GM12801 (cell line): ENCODE data around the gene PLK5.

Experiments used
- TF ChIP-seq, protein P1 (sequence below): IDR thresholded peaks from one replicate; pipeline ENCODE4 v1.5.1; 2011; ENCODE audit warnings: control low read depth; ENCODE audit not compliant: insufficient read length; ENCODE audit errors: extremely low read depth

Gene PLK5

DNA sequence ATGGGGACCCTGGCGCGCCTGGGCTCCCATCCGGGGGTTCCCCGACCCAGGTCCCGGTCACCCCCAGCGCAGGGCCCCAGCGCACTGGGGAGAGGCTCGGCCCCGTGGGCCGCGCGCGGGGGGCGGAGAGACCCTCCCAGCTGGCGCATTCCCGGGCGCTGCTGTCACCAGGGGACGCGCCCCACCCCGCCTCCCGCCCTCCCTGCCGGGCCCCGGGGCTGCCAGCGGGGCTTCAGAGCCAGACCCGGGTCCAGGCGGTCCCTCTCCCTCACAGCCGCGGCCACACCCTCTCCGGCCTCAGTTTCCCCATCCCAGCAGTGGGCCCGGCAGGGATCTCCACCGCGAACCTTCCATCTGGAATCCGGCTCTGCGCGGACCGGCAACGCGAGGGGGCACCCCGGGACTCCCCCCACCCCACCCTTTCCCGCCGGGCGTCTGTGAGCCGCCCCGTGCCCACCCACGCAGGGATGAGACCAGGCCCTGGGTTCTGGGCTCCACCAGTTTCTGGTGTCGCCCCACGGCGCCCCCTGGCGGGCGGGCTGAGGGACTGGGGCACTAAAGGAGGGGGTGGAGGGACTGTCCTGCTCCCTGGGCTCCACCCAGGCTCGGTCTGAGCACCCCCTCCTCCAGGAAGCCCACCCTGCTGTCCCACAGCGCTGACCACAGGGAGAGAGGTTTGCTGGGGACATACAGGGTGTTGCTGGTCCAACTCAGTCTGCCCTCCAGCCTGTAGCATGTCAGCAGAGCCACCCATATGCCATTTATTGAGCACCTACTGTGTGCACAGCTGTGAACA lies 10.2 kb upstream of the PLK5 start:
- TF ChIP-seq, protein P1, sequence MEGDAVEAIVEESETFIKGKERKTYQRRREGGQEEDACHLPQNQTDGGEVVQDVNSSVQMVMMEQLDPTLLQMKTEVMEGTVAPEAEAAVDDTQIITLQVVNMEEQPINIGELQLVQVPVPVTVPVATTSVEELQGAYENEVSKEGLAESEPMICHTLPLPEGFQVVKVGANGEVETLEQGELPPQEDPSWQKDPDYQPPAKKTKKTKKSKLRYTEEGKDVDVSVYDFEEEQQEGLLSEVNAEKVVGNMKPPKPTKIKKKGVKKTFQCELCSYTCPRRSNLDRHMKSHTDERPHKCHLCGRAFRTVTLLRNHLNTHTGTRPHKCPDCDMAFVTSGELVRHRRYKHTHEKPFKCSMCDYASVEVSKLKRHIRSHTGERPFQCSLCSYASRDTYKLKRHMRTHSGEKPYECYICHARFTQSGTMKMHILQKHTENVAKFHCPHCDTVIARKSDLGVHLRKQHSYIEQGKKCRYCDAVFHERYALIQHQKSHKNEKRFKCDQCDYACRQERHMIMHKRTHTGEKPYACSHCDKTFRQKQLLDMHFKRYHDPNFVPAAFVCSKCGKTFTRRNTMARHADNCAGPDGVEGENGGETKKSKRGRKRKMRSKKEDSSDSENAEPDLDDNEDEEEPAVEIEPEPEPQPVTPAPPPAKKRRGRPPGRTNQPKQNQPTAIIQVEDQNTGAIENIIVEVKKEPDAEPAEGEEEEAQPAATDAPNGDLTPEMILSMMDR = no peak

DNA sequence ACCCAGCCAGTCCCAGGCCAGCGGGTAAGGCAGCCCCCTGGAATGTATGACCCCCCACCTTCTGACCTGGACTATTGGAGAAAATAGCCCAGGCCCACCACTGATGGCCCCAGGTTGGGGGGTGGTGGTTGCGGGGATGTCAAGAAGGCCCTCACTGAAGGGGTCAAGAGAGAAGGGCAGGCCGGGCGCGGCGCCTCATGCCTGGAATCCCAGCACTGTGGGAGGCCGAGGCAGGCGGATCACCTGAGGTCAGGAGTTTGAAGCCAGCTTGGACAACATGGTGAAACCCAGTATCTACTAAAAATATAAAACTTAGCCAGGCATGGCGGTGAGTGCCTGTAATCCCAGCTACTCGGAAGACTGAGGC lies 9.6 kb upstream of the PLK5 start:
- TF ChIP-seq, protein P1 = no peak

DNA sequence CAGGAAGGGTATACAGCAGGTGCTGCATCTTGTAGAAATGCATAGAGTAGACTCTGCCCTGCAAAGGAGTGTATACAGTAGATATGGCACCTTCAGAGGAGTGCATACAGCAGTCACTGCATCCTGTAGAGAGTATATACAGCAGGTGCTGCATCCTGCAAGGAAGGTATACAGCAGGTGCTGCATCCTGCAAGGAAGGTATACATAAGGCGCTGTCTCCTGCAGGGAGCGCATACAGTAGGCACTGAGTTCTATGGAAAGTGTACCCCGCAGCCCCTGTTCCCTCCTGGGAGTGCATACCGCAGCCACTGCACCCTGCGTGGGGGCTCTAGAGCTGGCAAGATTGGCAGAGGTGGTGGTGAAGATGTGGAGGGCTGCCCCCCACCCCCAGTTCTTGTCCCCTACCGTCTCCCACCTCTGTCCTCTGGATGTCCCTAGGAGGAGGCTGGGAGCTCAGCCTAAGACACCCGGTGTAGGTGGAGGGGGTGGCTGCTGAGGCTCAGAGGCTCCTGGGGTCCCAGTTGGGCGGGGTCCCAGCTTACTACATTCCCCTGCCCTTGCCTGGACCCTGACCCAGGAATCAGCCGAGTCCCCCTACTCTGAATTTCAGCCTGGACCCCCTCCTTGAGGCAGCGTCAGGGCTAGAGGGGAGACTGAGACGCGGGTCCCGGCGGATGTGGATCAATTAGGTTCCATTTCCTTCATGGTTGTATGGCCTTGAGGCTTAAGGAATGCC lies 8.7 kb upstream of the PLK5 start:
- TF ChIP-seq, protein P1 = no peak

DNA sequence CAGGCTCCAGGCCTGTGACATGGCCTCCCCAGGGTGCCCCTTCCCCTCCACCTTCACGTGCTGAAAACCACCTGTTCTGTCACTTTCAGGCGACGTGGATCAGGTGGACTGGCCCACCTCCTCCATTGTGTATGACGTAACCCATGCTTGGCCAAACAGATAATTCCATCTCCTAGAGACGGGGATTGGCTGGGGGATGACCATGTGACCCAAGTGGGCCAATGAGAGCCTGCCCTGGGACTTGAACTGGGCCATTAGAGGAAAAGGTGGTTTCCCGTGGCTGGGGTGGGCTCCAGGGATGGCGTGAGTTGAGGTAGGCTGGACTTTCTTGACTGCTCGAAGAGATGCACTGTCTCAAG lies 7.5 kb upstream of the PLK5 start:
- TF ChIP-seq, protein P1 = no peak

DNA sequence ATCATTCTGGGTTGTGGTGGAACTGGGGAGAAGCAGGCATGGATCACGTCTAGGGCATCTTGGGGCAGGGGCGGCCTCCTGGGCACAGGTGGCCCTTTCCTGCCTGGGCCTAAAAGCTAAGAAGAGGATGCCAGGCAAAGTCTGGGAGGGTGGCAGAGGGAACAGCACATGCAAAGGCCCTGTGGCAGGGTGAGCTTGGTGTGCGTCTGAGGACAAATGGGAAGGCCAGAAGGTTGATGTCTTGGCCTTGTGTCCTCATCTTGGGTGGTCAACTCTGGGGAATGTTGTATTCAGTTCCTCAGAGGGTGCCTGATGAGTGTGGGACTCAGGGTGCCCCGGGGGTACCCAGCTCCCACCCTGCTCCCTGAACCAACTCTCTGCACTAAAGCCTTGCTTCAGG lies 5.4 kb upstream of the PLK5 start:
- TF ChIP-seq, protein P1 = no peak

DNA sequence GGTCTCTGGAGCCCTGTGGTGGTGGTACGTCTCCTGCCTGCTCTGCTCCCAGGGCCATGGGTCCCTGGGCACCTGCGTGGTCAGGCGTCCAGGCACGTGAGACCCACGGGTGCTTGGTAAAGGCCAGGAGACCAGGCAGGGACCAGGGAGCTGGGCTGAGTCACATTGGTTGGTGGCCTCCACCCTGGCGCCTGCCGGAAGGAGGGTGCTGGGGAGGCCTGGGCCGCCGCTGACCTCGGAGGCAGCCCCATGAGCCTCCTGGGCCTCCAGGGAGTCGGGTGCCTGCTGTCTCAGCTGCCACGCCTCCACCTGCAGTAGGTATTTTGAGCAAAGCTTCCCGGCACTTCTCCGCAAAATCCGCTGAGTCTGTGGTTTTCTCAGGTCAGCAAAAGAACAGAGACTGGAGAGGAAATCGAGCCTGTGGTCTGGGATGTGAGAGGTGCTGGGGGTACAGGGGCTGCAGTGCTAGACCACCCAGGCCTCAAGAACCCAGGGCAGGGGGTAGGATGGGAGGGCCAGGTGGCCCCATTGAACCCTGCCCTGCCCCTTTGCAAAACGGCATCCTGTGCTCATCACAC lies 3.6 kb upstream of the PLK5 start:
- TF ChIP-seq, protein P1 = no peak

DNA sequence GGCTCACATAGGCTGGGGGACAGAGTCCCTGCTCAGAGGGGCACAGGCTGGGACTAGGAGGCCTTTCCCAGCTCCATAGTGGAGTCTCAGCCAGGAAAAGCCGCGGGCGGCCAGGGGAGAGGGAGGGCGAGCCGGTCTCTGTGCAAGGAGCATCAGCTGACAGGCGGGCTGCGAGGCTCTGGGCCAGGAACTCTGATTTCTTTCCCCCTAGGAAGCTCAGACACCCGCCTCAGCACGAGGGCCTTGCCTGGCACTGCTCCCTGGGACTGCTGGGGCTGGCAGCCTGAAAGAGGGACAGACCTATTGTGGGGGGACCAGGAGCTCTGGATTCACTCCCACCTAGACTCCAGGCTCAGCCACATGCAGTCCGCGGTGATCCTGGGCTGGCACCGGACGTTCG lies 2.2 kb upstream of the PLK5 start:
- TF ChIP-seq, protein P1 = no peak
